A549 (cell line): ENCODE measurements around the gene TUBGCP2.

Source experiments
- CTCF ChIP-seq: fragments of >200 bp; sonication (Bioruptor Twin); formaldehyde crosslinking; IDR thresholded peaks from 3 replicates; pipeline ENCODE4 v1.5.1; 2016
- POLR2A ChIP-seq: IDR thresholded peaks from 2 replicates; pipeline ENCODE4 v1.6.1; 2012; ENCODE audit warnings: mild to moderate bottlenecking, low read length
- POLR2AphosphoS2 ChIP-seq: conservative IDR thresholded peaks from 2 replicates; pipeline ENCODE4 v1.6.1; 2012; ENCODE audit warnings: low read length, improper control_type of control experiment, inconsistent platforms
- RCOR1 ChIP-seq: fragments of 150-350 bp; IDR thresholded peaks from 2 replicates; pipeline ENCODE4 v1.6.1; 2014; ENCODE audit warnings: antibody characterized with exemption, low read length, low read depth

- no peak for TF ChIP-seq CTCF
- no peak for TF ChIP-seq POLR2A
- no peak for TF ChIP-seq POLR2AphosphoS2
- no peak for TF ChIP-seq RCOR1
These were observed 46.0 kb downstream of the TUBGCP2 start for GRCh38 chr10:133262696-133263095.
